ENCODE measurements around the gene TRIP6. TPM values are rescaled to one million over a fixed set of nuclear protein-coding genes. Genes with fewer than 3 reads are reported as not detected.

Gene TRIP6
- total RNA-seq, 2 donors from 2014 or later = 107 to 114 TPM

GRCh38 chr7:100882785-100883526 is 15.8 kb downstream of the TRIP6 start:
- Histone ChIP-seq H3K9me3 (ENCODE audit: control insufficient read depth, low read length) (no peaks in the 10 kb centered on the region), H3K36me3 (ENCODE audit: control insufficient read depth, insufficient read depth, low read length) (peaks cover 94% of the 10 kb centered on the region), H3K27ac (ENCODE audit: low read depth, low read length) (no peak overlapping the region), H3K4me1 (ENCODE audit: control insufficient read depth, insufficient read depth, low read length) (no peaks in the 10 kb centered on the region), H3K27me3 (ENCODE audit: control insufficient read depth, insufficient read depth, low read length, poor library complexity, severe bottlenecking) (no peaks in the 10 kb centered on the region), H3K9ac (ENCODE audit: extremely low read depth, low read length, poor library complexity, severe bottlenecking) (no peak overlapping the region), H3K4me3 (ENCODE audit: low read length) (no peak overlapping the region)
- peaks cover 93% of the 10 kb centered on the region for H3K36me3 Mint-ChIP-seq (ENCODE audit: low read depth)
- no peak for TF ChIP-seq CTCF (conservative IDR thresholded peaks at IDR 0.05)
- no peaks in the 10 kb centered on the region for H3K9me3 Mint-ChIP-seq
- no peaks in the 10 kb centered on the region for H3K27me3 Mint-ChIP-seq (ENCODE audit: insufficient read depth)
- 91 to 93% methylated on average over 12 to 24 of the region's 24 CpGs for WGBS, 2 experiments (ENCODE audit: insufficient coverage in 1 of 2, insufficient read length in 1 of 2)
- H3K27ac Mint-ChIP-seq = peak overlapping the region; percentile 1
- peaks cover 17% of the 10 kb centered on the region for H3K4me1 Mint-ChIP-seq
- DNase-seq = no peak
- no peak overlapping the region for H3K4me3 Mint-ChIP-seq

DNA sequence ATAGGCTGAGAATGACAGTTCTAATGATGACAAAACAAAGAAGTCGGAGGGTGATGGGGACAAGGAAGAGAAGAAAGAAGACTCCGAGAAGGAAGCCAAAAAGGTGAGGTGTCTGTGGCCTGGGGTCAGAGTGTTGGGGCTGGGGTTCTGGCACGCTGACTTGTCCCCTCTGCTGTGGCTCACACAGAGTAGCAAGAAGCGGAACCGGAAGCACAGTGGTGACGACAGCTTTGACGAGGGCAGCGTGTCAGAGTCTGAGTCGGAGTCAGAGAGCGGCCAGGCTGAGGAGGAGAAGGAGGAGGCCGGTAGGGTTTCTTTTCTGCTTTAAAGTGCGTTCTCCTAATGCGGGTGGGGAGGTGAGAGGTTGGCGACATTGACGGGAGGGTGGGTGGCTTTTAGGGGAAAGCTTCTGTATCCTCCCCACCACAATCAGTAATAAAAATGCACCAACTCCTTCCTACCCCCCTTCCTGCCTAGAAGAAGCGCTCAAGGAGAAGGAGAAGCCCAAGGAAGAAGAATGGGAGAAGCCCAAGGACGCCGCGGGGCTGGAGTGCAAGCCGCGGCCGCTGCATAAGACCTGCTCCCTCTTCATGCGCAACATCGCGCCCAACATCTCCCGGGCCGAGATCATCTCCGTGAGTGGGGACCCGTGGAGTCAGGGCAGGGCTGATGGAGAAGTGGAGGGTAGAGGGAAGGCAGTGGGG is 17.7 kb downstream of the TRIP6 start:
- H3K27me3 Mint-ChIP-seq (ENCODE audit: insufficient read depth) = no peaks in the 10 kb centered on the region
- H3K27ac ChIP-seq (ENCODE audit: low read depth, low read length) = no peak overlapping the region
- H3K4me3 Mint-ChIP-seq = no peak overlapping the region
- H3K4me3 ChIP-seq (ENCODE audit: low read length) = no peak overlapping the region
- peaks cover 23% of the 10 kb centered on the region for H3K4me1 Mint-ChIP-seq
- 97 to 99% methylated on average over 14 to 25 of the region's 29 CpGs for WGBS, 2 experiments (ENCODE audit: insufficient coverage in 1 of 2, insufficient read length in 1 of 2)
- no peak for TF ChIP-seq CTCF (conservative IDR thresholded peaks at IDR 0.05)
- H3K36me3 Mint-ChIP-seq (ENCODE audit: low read depth) = peaks cover 81% of the 10 kb centered on the region
- peaks cover 2% of the 10 kb centered on the region for H3K4me1 ChIP-seq (ENCODE audit: control insufficient read depth, insufficient read depth, low read length)
- H3K9me3 ChIP-seq (ENCODE audit: control insufficient read depth, low read length) = no peaks in the 10 kb centered on the region
- peak overlapping the region; percentile 31 for H3K27ac Mint-ChIP-seq
- H3K27me3 ChIP-seq (ENCODE audit: control insufficient read depth, insufficient read depth, low read length, poor library complexity, severe bottlenecking) = no peaks in the 10 kb centered on the region
- H3K36me3 ChIP-seq (ENCODE audit: control insufficient read depth, insufficient read depth, low read length) = peaks cover 85% of the 10 kb centered on the region
- no peaks in the 10 kb centered on the region for H3K9me3 Mint-ChIP-seq
- DNase-seq = no peak
- no peak overlapping the region for H3K9ac ChIP-seq (ENCODE audit: extremely low read depth, low read length, poor library complexity, severe bottlenecking)

DNA sequence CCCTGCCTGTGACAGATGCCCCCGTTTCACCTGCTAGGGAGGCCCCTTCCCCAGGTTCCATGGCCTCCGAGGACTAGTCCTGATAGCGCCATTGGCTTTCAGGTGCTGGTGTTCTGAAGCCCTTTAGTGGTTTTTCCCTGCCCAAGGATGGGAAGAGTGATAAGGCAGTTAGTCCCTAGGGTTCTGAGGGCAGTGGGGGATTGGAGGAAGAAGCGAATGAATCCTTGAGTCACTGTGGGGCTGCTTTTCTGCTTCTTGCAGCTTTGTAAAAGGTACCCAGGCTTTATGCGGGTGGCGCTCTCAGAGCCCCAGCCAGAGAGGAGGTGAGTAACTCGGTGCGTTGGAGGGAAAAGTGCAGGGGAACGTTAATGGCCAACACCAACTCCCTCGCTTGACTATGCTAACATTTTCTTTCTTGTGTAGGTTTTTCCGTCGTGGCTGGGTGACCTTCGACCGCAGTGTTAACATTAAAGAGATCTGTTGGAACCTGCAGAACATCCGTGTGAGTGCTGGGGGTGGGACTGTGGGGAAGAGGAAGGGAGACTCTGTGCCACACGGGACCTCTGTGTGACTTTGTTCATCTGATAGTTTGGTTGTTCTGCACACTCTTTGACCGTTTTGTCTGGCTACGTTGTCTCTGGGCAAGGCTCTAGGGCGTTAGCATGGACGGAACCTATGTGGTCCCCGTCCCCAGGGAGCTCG is 18.4 kb downstream of the TRIP6 start:
- Mint-ChIP-seq H3K4me3 (no peak overlapping the region), H3K4me1 (peaks cover 21% of the 10 kb centered on the region), H3K27ac (peak overlapping the region; percentile 5), H3K9me3 (no peaks in the 10 kb centered on the region), H3K36me3 (ENCODE audit: low read depth) (peaks cover 76% of the 10 kb centered on the region), H3K27me3 (ENCODE audit: insufficient read depth) (no peaks in the 10 kb centered on the region)
- Histone ChIP-seq H3K4me3 (ENCODE audit: low read length) (no peak overlapping the region), H3K36me3 (ENCODE audit: control insufficient read depth, insufficient read depth, low read length) (peaks cover 81% of the 10 kb centered on the region), H3K9me3 (ENCODE audit: control insufficient read depth, low read length) (no peaks in the 10 kb centered on the region), H3K4me1 (ENCODE audit: control insufficient read depth, insufficient read depth, low read length) (peaks cover 2% of the 10 kb centered on the region), H3K27me3 (ENCODE audit: control insufficient read depth, insufficient read depth, low read length, poor library complexity, severe bottlenecking) (no peaks in the 10 kb centered on the region), H3K9ac (ENCODE audit: extremely low read depth, low read length, poor library complexity, severe bottlenecking) (no peak overlapping the region), H3K27ac (ENCODE audit: low read depth, low read length) (no peak overlapping the region)
- no peak for TF ChIP-seq CTCF (conservative IDR thresholded peaks at IDR 0.05)
- WGBS, 2 experiments (ENCODE audit: insufficient coverage in 1 of 2, insufficient read length in 1 of 2) = 94 to 95% methylated on average over 18 to 22 of the region's 22 CpGs
- DNase-seq = no peak

All from endodermal cell (in vitro differentiated cells).